Right lobe of liver (tissue), 4 donors: ENCODE measurements around the gene APLF.

Experiments used
- POLR2A ChIP-seq: fragments of 450-650 bp; IDR thresholded peaks from one replicate; pipeline ENCODE4 v1.6.1; 2017; ENCODE audit warnings: antibody characterized with exemption, mild to moderate bottlenecking
- TF ChIP-seq, protein P1 (sequence below), 4 donors: fragments of 200-600 bp in 3 of 4; fragments of 450-650 bp in 1 of 4; IDR thresholded peaks; one replicate each; pipeline versions ENCODE4 v1.5.1 to v1.8.0; 2016 to 2022; ENCODE audit warnings: antibody characterized with exemption in 4 of 4, mild to moderate bottlenecking in 2 of 4
- donor health status: DM: no; HTN: no; CAD: no.
- donor health status: DM: no; HTN: no; CAD: no.
- donor health status: DM: no; HTN: yes; CAD: no.

- TF ChIP-seq, protein P1, sequence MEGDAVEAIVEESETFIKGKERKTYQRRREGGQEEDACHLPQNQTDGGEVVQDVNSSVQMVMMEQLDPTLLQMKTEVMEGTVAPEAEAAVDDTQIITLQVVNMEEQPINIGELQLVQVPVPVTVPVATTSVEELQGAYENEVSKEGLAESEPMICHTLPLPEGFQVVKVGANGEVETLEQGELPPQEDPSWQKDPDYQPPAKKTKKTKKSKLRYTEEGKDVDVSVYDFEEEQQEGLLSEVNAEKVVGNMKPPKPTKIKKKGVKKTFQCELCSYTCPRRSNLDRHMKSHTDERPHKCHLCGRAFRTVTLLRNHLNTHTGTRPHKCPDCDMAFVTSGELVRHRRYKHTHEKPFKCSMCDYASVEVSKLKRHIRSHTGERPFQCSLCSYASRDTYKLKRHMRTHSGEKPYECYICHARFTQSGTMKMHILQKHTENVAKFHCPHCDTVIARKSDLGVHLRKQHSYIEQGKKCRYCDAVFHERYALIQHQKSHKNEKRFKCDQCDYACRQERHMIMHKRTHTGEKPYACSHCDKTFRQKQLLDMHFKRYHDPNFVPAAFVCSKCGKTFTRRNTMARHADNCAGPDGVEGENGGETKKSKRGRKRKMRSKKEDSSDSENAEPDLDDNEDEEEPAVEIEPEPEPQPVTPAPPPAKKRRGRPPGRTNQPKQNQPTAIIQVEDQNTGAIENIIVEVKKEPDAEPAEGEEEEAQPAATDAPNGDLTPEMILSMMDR (IDR thresholded peaks at IDR 0.05) = no peak
- TF ChIP-seq POLR2A = no peak
Observed at GRCh38 chr2:68561372-68561771, 94.0 kb downstream of the APLF start.
